Kidney tubule cell (primary cell): ENCODE measurements around the gene SHB.

Source experiments
- DNase-seq: peaks from one replicate; pipeline ENCODE4 v3.0.0-alpha.2; 2018; ENCODE audit warnings: low spot score

SHB gene

DNA sequence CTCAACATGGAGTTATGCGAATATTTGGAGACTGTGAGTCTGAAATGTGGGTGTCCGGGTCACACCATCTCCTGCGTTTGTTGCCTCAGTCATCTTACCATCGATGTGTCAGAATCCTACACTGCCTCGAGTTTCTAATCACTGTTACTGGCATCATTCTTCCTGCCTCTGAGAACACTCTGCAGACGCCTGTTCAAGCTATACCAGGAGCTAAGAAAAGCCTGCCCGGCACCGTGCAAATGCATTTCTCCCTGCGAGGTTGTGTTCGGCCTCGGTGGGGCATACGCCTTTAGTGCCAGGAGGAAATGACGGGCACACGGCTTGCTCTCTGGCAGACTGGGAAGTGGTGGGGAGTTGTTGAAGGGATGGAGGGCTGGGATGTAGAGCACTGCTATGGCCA is 133.9 kb downstream of the SHB start:
- DNase-seq, result no peak

DNA sequence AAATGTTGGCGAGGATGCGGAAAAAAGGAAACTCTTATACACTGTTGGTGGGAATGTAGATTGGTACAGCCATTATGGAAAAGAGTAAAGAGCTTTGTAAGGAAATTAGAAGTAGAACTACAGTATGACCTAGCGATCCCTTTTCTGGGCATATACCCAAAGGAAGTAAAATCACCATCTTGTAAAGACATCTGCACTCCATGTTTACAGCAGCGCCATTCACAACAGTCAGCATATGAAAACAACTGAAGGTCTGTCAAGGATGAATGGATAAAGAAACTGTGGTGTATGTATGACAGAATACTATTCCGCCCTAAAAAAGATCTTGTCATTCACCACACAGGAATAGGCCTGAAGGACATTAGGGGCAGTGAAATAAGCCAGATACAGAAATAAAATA is 137.4 kb downstream of the SHB start:
- no peak for DNase-seq

DNA sequence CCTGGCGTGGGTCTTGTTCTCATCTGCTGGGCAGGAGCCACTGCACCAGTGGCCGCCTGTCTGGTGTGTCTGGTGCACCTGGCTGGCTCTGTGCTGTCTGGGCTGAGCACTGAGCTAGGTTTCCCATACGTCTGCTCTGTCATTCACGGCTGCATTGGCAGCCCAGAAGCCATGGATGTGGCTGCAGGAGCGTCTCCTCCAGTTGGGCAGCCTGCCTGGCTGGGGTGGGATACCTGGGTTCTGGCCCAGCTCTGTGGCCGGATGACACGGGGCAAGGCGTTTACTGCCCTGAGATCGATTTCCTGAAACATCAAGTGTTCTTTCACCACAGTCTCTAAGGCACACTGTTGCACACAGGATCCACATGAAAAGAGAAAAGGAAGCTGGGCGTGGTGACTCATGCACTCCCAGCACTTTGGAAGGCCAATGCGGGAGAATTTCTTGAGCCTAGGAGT is 139.6 kb downstream of the SHB start:
- peak; percentile 71 for DNase-seq

DNA sequence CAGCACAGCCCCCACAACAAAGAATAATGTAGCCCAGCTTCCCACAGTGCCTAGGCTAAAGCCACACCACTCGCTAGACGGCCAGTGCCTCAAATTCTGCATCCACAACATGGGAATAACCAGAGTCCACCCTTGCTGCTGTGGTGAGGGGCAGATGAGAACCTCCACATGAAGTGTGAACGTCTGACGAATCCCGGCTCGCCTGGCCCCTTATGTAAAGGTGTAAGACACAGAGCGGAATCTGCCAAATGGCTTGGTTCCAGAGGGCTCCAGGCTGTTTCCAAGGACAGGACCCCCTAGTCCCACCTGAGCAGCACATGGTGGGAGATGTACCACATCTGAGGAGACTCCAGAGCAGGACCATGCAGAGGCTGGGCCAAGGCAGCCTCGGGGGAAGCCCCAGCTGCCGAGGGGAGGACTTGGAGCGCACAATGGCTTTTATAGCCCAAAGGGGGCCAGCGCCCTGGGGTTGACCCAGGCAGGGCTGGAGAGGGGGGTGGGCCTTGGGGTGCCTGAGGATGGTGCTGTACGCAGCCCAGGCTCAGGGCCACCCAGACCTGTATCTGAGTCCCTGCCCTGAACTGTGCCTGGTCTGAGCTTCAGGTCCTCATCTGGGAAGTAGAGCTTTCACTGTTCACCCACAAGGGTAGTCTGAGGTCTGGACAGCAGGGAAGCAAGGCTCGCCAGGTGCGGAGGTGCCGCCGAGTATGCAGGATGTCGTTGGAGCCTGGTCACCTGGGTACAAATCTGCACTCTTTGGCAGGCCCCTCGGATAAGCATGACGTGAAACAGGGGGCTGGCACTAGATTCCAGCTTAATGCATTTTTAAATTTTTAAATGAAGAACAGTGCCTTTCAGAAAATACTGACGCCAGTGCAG is 140.2 kb downstream of the SHB start:
- no peak for DNase-seq

DNA sequence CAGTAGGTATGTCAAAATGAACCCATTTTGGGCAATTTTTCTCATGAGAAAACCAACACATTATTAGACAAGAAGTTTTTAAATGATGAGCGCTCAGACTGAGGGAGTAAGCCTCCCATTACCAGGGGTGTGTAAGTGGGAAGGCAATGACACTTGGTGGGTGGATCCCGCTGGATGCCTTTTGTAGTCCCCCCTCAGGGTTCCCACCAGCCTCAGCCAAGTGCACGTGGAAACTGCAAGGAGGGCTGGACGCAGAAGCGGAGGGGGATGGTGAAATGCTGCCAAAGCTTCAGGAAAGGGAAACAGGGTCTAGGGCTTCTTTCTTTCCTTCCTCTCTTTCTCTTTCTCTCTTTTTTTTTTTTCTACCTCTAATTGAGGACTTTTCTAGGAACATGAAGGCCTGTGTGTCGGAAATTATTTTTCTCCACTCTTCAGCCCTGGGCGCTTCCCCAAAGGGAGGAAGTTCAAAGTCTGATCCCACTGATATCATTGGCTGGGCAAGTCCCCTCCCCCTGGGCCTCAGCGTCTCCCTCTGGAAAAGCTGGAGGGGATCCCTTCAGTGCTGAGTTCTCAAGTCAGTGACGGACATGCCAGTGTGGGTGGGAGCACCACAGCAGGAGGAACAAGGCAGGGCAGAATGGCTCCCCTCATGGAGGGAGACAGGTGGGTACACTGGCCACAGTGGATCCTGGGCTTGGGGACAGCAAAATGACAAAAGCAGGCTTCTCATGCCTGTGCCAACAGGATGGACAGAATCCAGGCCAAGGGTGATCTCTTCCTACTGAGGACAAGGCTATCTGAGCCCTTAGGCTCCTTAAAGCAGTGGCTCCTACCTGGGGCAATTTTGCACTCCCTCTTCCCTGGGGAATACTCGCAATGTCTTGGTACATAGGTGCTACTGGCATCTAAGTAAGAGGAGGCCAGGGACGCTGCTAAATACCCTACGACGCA is 141.2 kb downstream of the SHB start:
- DNase-seq, result no peak

DNA sequence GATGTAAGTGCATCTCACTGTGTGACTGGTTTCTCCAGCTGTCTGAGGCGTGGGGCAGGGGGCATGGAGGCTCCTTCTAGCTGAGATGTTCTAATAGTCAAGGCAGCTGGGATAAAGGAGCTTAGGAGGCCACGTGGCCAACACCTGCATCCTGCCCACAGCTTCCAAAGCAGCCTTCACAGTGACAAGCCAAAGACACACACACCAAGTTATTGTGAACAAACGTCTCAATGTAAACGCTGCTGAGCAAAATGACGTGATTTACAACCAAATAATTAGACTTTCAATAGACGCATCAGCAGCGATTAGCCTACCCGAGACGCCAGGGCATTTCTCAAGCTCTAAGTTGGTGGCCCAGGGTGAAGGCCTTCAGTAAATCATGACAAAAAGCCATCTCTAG is 141.9 kb downstream of the SHB start:
- no peak for DNase-seq

DNA sequence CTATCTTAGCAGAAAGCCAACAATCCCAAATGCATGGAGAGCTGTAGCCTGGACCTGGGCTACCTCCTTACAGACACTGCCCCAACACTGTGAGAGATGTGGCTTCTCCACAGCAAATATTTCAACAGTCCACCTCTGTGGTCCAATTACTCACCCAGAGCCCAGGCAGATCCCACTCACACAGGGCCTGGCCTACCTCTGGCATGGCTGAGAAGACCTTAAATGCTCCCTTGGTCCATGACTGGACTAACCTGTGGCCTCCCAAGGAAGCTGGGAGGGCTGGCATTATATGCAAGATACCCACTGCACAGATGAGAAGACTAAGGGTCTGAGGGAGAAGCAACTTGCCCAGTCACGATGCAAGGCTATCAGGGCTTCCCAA is 142.3 kb downstream of the SHB start:
- peak; percentile 34 for DNase-seq

DNA sequence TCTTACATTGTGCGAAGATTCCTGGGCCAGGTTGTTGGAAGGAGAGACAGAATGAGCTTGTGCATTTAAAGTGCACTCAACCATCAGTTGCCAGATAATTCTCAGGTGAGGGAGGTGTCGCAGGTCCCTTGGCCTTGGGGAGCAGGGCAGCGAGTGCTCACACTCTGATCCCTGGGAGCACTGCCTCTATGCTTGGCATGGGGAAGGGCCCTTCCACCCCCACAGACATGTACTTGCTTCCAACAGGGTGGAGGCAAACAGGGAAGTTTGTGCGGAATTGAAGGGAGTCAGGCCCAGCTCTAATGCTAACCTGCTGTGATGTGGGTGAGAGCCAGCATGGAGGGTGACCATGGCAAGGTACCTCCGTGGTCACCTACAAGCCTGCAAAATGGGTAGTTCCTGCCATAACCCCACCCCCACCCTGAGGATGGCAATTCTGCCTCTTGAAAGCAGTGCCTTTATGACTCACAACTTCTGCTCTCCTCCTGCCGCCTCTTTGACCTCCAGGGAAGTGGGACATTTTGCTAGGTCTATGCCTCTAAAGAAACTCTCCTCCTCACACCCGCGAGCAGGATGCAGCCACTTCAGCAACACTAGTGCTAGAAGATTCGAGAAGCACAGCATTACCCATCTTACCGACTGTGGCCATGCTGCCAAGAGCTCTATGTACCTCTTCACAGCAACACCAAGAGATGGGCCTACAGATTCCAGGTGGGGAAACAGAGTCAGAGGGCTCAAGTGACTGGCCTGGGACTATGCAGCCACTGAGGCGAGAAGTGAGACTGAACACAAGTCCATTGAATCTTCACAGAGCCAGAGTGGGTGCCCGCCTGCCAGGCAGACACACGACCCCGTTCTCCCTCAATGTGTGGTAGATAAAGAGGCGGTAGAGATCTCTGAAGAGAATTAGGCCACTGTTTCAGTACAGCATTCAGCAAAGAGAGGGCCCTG is 143.0 kb downstream of the SHB start:
- peak; percentile 55 for DNase-seq

DNA sequence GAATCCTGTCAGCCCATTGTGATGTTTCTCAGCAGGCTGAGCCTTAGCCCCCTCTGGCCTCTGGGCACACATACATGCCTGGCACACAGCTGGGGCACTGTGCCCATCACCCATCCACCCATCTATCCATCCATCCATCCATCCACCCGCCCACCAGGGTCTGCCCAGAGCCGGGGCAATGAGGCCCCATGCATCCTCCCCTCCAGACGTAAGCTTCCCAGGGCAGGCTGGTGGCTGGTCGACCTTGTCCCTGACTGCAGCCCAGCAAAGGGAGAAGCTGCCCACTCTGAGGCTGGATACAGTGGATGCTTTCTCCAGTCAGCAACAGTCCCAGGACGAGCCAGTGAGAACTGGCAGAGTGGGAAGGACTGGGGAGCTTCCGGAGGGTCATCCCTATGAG is 144.0 kb downstream of the SHB start:
- DNase-seq, result no peak

DNA sequence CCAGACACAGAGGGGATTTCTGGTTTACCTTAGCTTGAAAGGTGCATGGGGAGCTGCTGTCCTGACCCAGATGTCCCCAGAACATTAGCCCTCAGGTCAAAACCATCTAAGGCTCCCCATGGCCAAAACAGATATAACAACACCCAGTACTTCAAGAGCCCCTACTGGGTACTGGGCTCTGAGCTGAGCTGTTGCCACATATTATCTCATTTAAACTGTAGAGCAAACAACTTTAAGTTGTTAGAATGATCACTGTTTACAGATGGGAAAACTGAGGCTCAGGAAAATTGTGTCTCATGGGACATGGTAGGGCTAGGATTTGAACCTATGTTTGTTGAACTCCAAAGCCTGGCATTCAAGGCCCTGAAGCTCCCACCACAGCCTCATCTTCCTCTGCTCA is 144.5 kb downstream of the SHB start:
- DNase-seq, result no peak

DNA sequence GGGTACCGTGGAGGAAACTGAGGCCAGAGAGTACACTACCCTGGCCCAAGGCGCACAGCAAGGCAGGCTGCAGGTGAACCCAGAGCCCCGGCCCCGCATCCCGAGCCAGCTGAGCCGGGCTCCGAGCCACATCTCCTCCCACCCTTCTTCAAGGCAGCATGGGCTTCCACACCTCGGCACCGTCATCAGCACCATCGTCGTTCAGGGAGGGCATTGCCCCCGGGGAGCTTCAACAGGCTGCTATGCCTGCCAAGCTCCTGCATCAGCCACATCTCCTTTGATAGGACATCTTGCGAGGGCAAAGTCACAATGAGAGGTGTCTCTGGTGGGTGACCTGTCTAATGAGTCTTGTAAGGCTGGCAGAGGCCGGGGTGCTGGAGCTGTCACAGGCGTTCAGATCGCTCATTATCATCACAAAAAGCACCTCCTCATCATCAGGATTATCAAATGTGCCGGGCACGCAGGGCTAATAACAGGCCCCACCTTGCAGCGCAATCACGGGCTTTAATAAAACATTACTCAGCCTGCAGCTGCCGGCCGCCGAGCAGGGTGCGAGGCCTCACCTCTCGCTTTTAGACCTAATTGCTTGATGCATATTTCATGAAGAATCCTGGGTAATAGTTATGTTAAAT is 145.1 kb downstream of the SHB start:
- DNase-seq, result no peak

DNA sequence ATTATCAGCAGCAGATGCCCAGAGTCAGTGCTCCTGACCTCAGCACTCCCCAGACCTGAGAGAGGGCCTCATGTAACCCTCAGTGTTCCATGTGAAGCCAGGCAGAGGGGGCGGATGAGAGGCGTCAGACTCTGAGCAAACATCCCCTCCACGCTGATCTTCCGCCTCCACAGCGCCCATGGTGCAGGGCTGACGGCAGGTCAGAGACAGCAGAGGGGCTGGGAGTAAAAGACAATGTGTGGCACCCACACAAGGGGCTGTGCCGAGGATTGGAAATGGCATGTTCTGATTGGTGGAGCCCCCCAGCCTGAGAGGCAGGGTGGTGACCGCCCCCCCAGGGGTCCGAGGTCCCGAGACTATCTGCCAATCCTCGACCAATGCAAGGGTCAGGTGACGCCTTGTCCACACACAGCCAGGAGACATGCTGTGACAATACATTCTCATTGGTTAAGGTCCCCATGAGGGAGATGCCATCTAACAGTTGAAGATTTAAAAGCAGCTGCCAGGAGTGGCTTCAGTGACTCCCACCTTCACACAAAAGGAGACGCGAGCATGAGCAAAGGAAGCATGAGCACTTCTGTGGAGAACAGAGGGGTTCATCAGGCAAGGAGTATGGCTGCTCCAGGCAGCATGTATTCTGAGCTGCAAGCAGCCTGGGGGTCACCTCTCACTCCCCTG is 145.8 kb downstream of the SHB start:
- DNase-seq, result no peak

DNA sequence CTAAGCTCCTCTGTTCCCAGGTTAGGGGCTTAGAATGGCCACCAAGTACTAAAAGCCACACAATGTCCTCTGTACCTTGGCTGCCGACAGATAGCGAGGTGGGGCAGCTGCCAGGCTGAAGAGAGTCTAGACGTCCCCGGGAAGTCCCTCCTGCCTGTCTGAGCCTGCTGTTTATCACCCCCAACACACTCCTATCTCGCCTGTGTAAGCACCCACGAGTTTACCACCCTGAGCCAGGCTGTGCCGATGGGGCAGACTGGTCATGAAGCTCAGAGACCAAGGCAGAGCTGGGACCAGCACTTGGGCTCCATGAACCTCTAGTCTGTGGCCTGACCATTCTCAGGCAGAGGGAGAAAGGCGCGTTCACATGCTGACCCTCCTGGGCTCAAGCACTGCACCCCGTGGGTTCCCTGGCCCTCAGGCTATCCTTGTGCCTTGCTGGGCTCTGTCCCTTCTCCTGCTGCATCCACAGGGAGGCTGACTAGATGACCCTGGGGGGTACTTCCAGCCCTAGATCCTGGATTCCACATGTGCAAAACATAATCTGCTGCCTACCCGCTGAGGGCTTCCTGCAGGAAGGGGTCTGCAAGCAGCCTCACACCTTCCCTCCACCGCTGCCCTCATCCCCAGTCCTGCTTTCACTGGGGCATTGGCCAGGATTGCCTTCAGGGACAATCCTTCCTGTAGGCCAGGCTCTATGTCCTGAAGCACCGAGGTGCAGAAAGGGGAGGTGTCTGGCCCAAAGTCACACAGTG is 146.5 kb downstream of the SHB start:
- peak; percentile 32 for DNase-seq

DNA sequence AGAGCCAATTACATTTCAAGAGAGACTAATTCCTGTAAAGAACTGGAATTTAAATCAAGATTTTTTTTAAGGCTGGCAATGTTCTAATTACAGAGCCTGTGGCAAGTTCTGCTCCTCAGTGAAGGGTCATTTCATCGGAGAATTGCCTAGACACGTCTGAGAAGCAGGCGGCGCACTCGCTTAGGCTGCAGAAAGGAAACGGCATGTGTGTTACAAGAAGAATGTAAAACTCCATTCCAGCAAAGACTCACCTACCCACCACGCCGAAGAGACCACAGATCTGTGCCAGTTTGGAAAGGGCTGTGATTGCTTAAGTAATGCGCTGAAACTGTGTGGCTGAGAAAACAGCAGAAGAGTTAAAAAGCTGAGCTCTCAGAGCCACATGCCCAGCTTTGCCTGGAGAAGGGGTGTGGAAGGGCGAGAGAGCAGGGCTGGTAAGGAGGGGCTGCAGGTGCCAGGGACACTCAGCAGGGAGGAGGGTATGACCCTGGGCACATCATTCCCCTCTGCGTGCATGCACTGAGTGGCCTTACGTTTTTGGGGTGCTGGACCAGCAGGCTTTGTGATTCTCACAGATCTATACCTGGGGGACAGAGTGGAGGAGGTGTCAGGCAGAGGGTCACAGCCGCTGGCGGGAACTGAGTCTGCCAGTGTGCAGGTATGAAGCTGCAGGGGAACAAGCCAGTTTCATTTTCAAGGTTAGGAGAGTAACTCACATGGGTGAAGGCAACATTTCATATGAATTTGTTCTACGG is 147.3 kb downstream of the SHB start:
- DNase-seq, result peak; percentile 51

DNA sequence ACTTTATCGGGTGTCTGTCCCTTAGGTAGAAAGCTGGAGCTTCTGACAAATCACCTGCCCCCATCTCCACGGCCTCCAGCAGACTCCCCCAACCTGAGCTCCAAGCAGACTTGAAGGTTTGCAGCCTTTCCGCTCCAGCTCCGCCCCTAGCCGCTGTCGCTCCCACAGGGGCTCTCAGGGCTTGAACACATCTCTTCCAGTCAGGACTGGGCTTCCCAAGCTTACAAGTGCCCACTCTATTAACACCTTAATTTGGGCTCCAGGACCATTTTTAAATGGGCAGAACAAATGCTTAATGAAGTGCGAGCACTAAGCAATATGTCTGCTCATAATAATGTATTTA is 147.9 kb downstream of the SHB start:
- no peak for DNase-seq

DNA sequence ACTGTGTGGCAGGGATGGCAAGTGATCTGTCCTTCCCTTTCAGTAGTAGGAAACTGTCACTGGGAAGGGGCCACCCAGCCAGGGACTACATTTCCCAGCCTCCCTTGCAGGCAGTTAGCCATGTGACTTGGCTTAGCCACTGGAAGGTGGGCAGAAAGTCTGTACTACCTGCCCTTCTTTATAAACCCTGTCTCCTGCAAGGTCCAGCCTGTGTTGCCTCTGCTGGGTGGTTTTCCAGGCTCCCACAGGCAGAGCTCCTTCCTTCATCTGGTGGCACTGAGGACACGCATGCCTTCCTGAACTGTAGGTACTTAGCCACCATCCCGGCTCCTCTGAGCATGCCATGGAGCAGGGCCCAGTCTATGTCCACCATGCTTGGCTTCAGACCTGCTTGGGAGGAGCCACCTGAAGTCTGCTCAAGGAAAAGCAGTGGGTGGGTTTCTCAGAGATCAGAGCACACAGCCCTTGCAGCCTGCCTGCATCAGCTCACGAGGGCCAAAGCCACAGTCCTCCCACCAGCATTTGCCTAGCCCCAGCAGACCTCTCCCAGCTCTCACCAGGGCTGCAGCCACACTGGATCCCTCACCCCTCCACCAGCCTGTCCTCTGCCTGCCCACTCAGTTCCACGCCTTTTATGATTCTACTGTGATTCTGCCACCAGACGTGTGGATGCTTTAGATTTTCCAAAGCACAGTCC is 148.4 kb downstream of the SHB start:
- DNase-seq, result no peak

DNA sequence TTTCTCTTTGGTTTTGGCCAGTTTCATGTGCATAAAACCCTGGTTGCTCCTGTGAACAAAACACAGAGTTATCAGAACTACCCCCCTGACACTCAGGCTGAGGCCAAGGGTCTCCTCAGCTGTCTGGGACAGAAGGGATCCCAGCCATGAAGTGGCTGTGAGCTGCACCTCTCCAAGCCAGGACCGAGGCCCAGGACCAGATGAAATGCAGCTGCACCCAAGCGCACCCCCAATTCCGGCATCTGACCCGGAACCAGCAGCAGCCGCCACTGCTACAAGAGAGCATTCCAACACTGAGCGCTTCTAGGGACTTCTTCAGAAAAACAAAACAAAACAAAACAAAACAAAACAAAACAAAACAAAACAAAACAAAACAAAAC is 149.1 kb downstream of the SHB start:
- DNase-seq, result no peak

DNA sequence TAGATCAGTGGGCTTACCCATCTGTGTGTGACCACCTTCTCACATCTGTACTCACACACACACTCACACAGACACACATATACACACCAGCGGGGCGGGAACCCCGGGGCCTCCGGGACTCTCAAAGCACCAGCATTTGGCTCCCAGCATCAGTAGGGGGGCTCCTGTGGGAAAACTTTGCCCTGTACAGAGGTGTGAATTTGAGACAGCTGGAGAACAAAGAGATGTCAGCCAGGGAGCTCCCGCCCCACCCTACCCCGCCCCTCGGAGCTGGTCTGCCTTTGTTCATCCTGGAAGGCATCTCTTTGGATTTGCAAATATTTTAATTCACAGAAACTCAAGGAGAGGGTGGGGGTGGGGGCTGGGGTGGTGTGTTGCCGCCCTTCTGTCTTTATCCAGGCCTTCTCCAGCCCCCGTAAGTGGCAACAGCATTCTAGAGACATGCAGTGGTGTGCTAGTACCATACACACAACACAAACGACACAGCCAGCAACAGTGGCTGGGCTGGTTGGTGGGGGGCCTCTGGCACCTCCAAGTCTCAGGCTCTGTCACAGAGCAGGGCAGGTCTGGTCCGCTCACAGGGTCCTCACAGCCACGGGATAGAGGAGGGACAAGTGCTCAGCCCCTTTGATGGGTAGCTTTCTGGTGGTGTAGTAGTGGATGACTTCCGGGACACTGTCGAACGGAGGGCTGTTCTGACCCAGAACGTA is 149.6 kb downstream of the SHB start:
- DNase-seq, result no peak
